Thyroid gland (tissue), 4 donors: ENCODE measurements around the gene USP13. TPM values are rescaled to one million over a fixed set of nuclear protein-coding genes. Genes with fewer than 3 reads are reported as not detected.

Source experiments
- DNase-seq, 2 donors: peaks; one replicate each; pipeline ENCODE4 v3.0.0-alpha.2; 2019
- H3K27ac ChIP-seq, 3 donors: fragments of 200-600 bp; sonication (generic); 1 replicate in 2 of 3; 2 replicates in 1 of 3; pipeline ENCODE4 v1.5.1; 2016 to 2019; ENCODE audit warnings: mild to moderate bottlenecking in 1 of 3, moderate library complexity in 1 of 3
- H3K27me3 ChIP-seq: fragments of 200-600 bp; sonication (generic); one replicate; pipeline ENCODE4 v1.5.1; 2019
- H3K36me3 ChIP-seq, 2 donors: fragments of 200-600 bp; sonication (generic); one replicate each; pipeline ENCODE4 v1.5.1; 2016 to 2019
- H3K4me1 ChIP-seq, 2 donors: fragments of 200-600 bp; sonication (generic); one replicate each; pipeline ENCODE4 v1.5.1; 2017 to 2019
- H3K4me3 ChIP-seq, 3 donors: fragments of 200-600 bp; sonication (generic); replicated peaks in 1 of 3; 1 replicate in 2 of 3; 2 replicates in 1 of 3; pipeline ENCODE4 v1.5.1; 2016; ENCODE audit warnings: mild to moderate bottlenecking in 1 of 3
- H3K9me3 ChIP-seq: fragments of 200-600 bp; sonication (generic); one replicate; pipeline ENCODE4 v1.5.1; 2017
- POLR2A ChIP-seq, 2 donors: fragments of 450-650 bp; IDR thresholded peaks; one replicate each; pipeline ENCODE4 v1.6.1; 2017; ENCODE audit warnings: antibody characterized with exemption in 2 of 2, mild to moderate bottlenecking in 2 of 2, moderate library complexity in 1 of 2
- WGBS, 2 donors: methylation state at CpG; one replicate each; pipeline ENCODE4 v1.1.5; 2017; 5-methylcytosine and 5-hydroxymethylcytosine counted together
- intact Hi-C: fragments of 100-400 bp; cut with DNase I; formaldehyde crosslinking; loops from one replicate; pipeline ENCODE4 v1.15.1; 2023
- total RNA-seq, 4 donors: library from RNA; depleted of rRNA; stranded (reverse); fragments of >200 nt; gene quantifications; one replicate each; pipeline ENCODE4 v1.2.3, GENCODE V29; 2016
- TF ChIP-seq, protein P1 (sequence below), 6 experiments: fragments of 200-600 bp in 3 of 6; fragments of 450-650 bp in 3 of 6; sonication (generic) in 3 of 6; IDR thresholded peaks; one replicate each; pipeline ENCODE4 v1.5.1; 2016 to 2019; ENCODE audit warnings: antibody characterized with exemption in 6 of 6, mild to moderate bottlenecking in 2 of 6, inconsistent platforms in 1 of 6, moderate library complexity in 1 of 6

Gene USP13
- total RNA-seq, 4 donors from 2014 or later, result 16.7 to 31.6 (median 25.4) TPM

DNA sequence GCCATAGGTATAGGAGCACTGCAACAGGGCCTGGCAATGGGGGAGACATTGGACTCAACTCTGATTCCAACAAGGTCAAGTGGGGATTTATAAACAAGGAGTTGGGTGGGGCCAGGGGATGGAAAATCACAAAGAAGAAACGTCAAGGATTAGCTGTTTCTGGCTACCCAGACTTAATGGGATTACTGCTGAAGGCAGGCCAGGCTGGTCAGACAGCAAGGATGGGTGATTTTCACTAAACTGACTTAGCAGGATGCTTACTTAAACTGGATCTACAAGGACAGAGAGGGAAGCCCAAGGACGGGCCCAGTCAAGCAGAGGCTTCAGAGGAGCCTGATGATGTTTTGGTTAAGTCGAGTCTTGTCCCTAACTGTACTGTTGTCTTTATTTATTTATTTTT lies 76.2 kb downstream of the USP13 start:
- Histone ChIP-seq H3K4me1 (peaks cover 0 to 8% of the 10 kb centered on the region in 2 donors), H3K9me3 (no peaks in the 10 kb centered on the region), H3K27me3 (no peaks in the 10 kb centered on the region), H3K4me3 (no peak overlapping the region), H3K27ac (no peak overlapping the region), H3K36me3 (peaks cover 0 to 6% of the 10 kb centered on the region in 2 donors)
- 84 to 89% methylated on average over 3 of the region's 3 CpGs for WGBS, 2 donors
- no peak for DNase-seq
- TF ChIP-seq, protein P1, sequence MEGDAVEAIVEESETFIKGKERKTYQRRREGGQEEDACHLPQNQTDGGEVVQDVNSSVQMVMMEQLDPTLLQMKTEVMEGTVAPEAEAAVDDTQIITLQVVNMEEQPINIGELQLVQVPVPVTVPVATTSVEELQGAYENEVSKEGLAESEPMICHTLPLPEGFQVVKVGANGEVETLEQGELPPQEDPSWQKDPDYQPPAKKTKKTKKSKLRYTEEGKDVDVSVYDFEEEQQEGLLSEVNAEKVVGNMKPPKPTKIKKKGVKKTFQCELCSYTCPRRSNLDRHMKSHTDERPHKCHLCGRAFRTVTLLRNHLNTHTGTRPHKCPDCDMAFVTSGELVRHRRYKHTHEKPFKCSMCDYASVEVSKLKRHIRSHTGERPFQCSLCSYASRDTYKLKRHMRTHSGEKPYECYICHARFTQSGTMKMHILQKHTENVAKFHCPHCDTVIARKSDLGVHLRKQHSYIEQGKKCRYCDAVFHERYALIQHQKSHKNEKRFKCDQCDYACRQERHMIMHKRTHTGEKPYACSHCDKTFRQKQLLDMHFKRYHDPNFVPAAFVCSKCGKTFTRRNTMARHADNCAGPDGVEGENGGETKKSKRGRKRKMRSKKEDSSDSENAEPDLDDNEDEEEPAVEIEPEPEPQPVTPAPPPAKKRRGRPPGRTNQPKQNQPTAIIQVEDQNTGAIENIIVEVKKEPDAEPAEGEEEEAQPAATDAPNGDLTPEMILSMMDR (IDR thresholded peaks at IDR 0.05), result no peak
- no peak for TF ChIP-seq POLR2A (IDR thresholded peaks at IDR 0.05)
- intact Hi-C loops, result no loop called here

DNA sequence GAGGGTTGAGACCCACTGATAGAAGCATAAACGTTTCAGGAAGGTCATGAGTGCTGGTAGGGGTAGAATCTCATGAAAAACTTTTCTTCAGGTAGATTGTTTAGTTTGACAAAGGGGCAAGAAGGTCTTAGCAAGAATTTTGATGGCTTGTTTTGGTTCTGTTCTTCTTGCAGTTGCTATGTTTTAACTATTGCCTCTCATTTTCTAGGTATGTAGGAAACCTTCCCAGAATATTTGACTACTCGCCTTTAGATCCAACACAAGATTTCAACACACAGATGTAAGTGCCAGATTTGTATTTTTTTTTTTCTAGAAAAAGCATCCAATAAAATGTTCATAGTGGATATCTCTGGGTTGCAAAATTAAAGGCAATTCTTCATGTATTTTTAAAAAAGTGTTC lies 77.1 kb downstream of the USP13 start:
- WGBS, 2 donors, result 86 to 91% methylated on average over 2 of the region's 2 CpGs
- TF ChIP-seq, protein P1 (IDR thresholded peaks at IDR 0.05), result no peak
- H3K4me3 ChIP-seq, result no peak overlapping the region
- intact Hi-C loops, result no loop called here
- no peak overlapping the region for H3K27ac ChIP-seq
- H3K9me3 ChIP-seq, result no peaks in the 10 kb centered on the region
- H3K27me3 ChIP-seq, result no peaks in the 10 kb centered on the region
- DNase-seq, result no peak
- peaks cover 0 to 8% of the 10 kb centered on the region in 2 donors for H3K4me1 ChIP-seq
- H3K36me3 ChIP-seq, result peaks cover 0 to 6% of the 10 kb centered on the region in 2 donors

DNA sequence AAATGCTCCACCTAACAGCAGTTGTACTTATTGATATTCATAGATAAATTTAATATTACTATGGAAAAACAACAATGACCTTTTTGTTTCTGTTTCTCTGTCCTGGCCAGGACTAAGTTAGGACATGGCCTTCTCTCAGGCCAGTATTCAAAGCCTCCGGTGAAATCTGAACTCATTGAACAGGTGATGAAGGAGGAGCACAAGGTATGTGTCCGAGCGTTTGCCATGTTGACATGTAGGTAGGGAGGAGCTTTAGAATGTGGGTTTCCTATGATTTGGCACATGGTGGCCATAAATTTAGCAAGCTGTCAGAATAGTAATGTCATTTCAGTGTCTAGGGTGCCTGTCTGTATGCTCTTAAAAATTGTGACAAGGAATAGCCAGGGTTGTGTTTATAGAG lies 77.7 kb downstream of the USP13 start:
- H3K4me1 ChIP-seq, result peaks cover 0 to 8% of the 10 kb centered on the region in 2 donors
- H3K27ac ChIP-seq, result no peak overlapping the region
- WGBS, 2 donors, result 97% methylated on average over 3 of the region's 3 CpGs
- H3K9me3 ChIP-seq, result no peaks in the 10 kb centered on the region
- no peak for DNase-seq
- TF ChIP-seq, protein P1 (IDR thresholded peaks at IDR 0.05), result no peak
- no peak for TF ChIP-seq POLR2A (IDR thresholded peaks at IDR 0.05)
- H3K27me3 ChIP-seq, result no peaks in the 10 kb centered on the region
- intact Hi-C loops, result no loop called here
- H3K36me3 ChIP-seq, result peaks cover 0 to 6% of the 10 kb centered on the region in 2 donors
- no peak overlapping the region for H3K4me3 ChIP-seq

DNA sequence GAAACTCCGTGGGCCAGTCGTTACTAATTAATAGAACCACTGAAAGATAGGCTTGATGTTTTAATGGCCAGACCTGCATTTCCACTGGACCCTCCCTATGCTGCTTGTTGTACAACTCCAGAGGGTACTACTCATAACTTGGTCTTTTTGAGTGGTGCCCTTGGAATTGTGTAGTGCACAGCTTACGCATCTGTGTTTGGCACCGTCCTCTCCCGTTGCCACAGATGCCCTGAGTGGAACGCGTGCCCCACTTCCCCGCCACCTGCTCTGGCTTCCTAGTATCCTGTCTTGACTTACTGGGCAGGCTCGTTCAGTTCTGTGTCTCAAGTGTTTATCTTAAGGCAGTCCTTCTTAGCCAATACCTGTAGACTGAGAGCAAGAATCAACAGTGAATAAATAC lies 78.7 kb downstream of the USP13 start:
- DNase-seq, result no peak
- WGBS, 2 donors, result 92 to 93% methylated on average over 9 of the region's 9 CpGs
- intact Hi-C loops, result no loop called here
- H3K27ac ChIP-seq, result no peak overlapping the region
- H3K4me1 ChIP-seq, result peaks cover 0 to under 1% of the 10 kb centered on the region in 2 donors
- H3K4me3 ChIP-seq, result no peak overlapping the region
- no peaks in the 10 kb centered on the region for H3K9me3 ChIP-seq
- peaks cover 0 to 6% of the 10 kb centered on the region in 2 donors for H3K36me3 ChIP-seq
- TF ChIP-seq, protein P1 (IDR thresholded peaks at IDR 0.05), result no peak
- TF ChIP-seq POLR2A (IDR thresholded peaks at IDR 0.05), result no peak
- no peaks in the 10 kb centered on the region for H3K27me3 ChIP-seq

DNA sequence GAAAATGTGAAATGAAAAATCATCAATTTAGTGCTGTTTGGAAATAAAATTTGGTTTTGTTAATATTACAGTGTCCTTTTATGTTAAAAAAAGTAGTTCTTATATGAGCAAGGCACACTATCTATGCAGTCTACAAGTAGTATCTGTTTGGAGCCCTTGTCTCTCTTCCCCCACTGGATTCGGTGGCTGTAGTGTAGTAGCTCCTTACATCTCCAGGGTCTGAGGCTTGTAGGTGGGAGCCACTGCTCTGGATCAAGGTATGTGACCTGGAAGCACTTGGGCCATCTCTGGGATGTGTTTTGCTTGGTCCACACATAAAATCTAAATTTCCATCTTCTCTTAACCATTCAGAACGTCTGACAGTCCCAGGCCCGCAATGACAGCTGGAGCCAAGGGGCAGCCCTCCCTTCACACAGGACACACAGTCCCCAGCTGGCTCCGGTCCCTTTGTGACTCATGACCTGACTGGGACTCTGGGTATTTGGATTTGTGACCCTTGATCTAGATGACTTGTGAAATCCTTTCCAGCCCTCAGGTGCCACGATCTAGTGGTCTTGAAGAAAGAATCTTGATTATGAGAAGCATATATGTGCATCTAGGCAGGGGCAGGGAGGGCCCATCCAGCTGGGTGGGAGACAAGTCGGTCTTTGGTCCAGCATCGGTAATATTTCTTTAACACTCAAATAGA lies 80.0 kb downstream of the USP13 start:
- peaks cover 0 to 6% of the 10 kb centered on the region in 2 donors for H3K36me3 ChIP-seq
- no peak for TF ChIP-seq POLR2A (IDR thresholded peaks at IDR 0.05)
- TF ChIP-seq, protein P1 (IDR thresholded peaks at IDR 0.05), result no peak
- WGBS, 2 donors, result 92% methylated on average over 7 of the region's 7 CpGs
- intact Hi-C loops, result no loop called here
- H3K4me1 ChIP-seq, result no peaks in the 10 kb centered on the region
- H3K27me3 ChIP-seq, result no peaks in the 10 kb centered on the region
- no peaks in the 10 kb centered on the region for H3K9me3 ChIP-seq
- no peak overlapping the region for H3K27ac ChIP-seq
- H3K4me3 ChIP-seq, result no peak overlapping the region
- peak in 1 of 2 donors; percentile 12 for DNase-seq
